Measurements from ENCODE around the gene C2orf42. TPM values are rescaled to one million over a fixed set of nuclear protein-coding genes. Genes with fewer than 3 reads are reported as not detected.

C2orf42 gene
- total and polyA plus RNA-seq, 5 donors = 4.1 to 14.4 (median 12.9) TPM

- Histone ChIP-seq H3K4me1 (ENCODE audit: control insufficient read depth, insufficient read depth, low read length) (peaks cover 2% of the 10 kb centered on the region), H3K9me3 (ENCODE audit: control insufficient read depth, low read length) (no peaks in the 10 kb centered on the region), H3K27me3 (ENCODE audit: control insufficient read depth, insufficient read depth) (no peaks in the 10 kb centered on the region), H3K4me3 (ENCODE audit: low read length) (no peak overlapping the region), H3K27ac (ENCODE audit: low read length) (no peak overlapping the region)
- ATAC-seq (no peak), DNase-seq (no peak)
- intact Hi-C loops (cut with DNase I) = no loop called here
- 33% methylated on average over 1 of the region's 1 CpG for WGBS
Observed at GRCh38 chr2:70128005-70128404, 62.8 kb downstream of the C2orf42 start.

- no peaks in the 10 kb centered on the region for H3K27me3 ChIP-seq (ENCODE audit: control insufficient read depth, insufficient read depth)
- no peak overlapping the region for H3K4me3 ChIP-seq (ENCODE audit: low read length)
- H3K9me3 ChIP-seq (ENCODE audit: control insufficient read depth, low read length) = no peaks in the 10 kb centered on the region
- DNase-seq = no peak
- no peaks in the 10 kb centered on the region for H3K4me1 ChIP-seq (ENCODE audit: control insufficient read depth, insufficient read depth, low read length)
- intact Hi-C loops (cut with DNase I) = no loop called here
- no peak for ATAC-seq
- no peak overlapping the region for H3K27ac ChIP-seq (ENCODE audit: low read length)
- 94% methylated on average over 2 of the region's 2 CpGs for WGBS
Observed at GRCh38 chr2:70126413-70126812, 64.4 kb downstream of the C2orf42 start.

GRCh38 chr2:70125498-70125898 lies 65.3 kb downstream of the C2orf42 start:
- no peaks in the 10 kb centered on the region for H3K4me1 ChIP-seq (ENCODE audit: control insufficient read depth, insufficient read depth, low read length)
- 70% methylated on average over 13 of the region's 13 CpGs for WGBS
- no peak for DNase-seq
- H3K27ac ChIP-seq (ENCODE audit: low read length) = peak overlapping the region; percentile 98
- peak overlapping the region; percentile 72 for H3K4me3 ChIP-seq (ENCODE audit: low read length)
- no peak for ATAC-seq
- H3K27me3 ChIP-seq (ENCODE audit: control insufficient read depth, insufficient read depth) = no peaks in the 10 kb centered on the region
- intact Hi-C loops (cut with DNase I) = no loop called here
- H3K9me3 ChIP-seq (ENCODE audit: control insufficient read depth, low read length) = no peaks in the 10 kb centered on the region

- no peaks in the 10 kb centered on the region for H3K27me3 ChIP-seq (ENCODE audit: control insufficient read depth, insufficient read depth)
- peak; percentile 66 to 72 for ATAC-seq
- DNase-seq = peak; percentile 71 to 89 (median 89)
- no peaks in the 10 kb centered on the region for H3K4me1 ChIP-seq (ENCODE audit: control insufficient read depth, insufficient read depth, low read length)
- H3K9me3 ChIP-seq (ENCODE audit: control insufficient read depth, low read length) = no peaks in the 10 kb centered on the region
- under 1% methylated on average over 36 of the region's 36 CpGs for WGBS
- H3K4me3 ChIP-seq (ENCODE audit: low read length) = peak overlapping the region; percentile 72
- intact Hi-C loops (cut with DNase I) = loop anchor here in 1 of 4 donors (5.0 kb wide), 1 partner anchor 38 kb away; the partner anchor contains the start of gene PCBP1
- peak overlapping the region; percentile 98 for H3K27ac ChIP-seq (ENCODE audit: low read length)
Observed at GRCh38 chr2:70124983-70125480, 65.8 kb downstream of the C2orf42 start.

GRCh38 chr2:70123829-70124116 lies 67.0 kb downstream of the C2orf42 start:
- Histone ChIP-seq H3K27me3 (ENCODE audit: control insufficient read depth, insufficient read depth) (no peaks in the 10 kb centered on the region), H3K27ac (ENCODE audit: low read length) (peak overlapping the region; percentile 98), H3K9me3 (ENCODE audit: control insufficient read depth, low read length) (no peaks in the 10 kb centered on the region), H3K4me1 (ENCODE audit: control insufficient read depth, insufficient read depth, low read length) (no peaks in the 10 kb centered on the region), H3K4me3 (ENCODE audit: low read length) (peak overlapping the region; percentile 72)
- ATAC-seq (no peak), DNase-seq (no peak)
- 16% methylated on average over 11 of the region's 11 CpGs for WGBS
- intact Hi-C loops (cut with DNase I) = loop anchor here in 1 of 4 donors (5.0 kb wide), 1 partner anchor 36 kb away; the partner anchor contains the start of gene PCBP1

GRCh38 chr2:70123051-70123828 lies 67.6 kb downstream of the C2orf42 start:
- ATAC-seq (peak; percentile 68 to 81), DNase-seq (peak; percentile 70 to 86 (median 77))
- H3K4me1 ChIP-seq (ENCODE audit: control insufficient read depth, insufficient read depth, low read length) = no peaks in the 10 kb centered on the region
- intact Hi-C loops (cut with DNase I) = loop anchor here in 1 of 4 donors (5.0 kb wide), 1 partner anchor 36 kb away; the partner anchor contains the start of gene PCBP1
- H3K4me3 ChIP-seq (ENCODE audit: low read length) = no peak overlapping the region
- no peaks in the 10 kb centered on the region for H3K27me3 ChIP-seq (ENCODE audit: control insufficient read depth, insufficient read depth)
- H3K9me3 ChIP-seq (ENCODE audit: control insufficient read depth, low read length) = no peaks in the 10 kb centered on the region
- WGBS = 46% methylated on average over 20 of the region's 20 CpGs
- H3K27ac ChIP-seq (ENCODE audit: low read length) = peak overlapping the region; percentile 98

- ATAC-seq = no peak
- WGBS = 93% methylated on average over 4 of the region's 4 CpGs
- intact Hi-C loops (cut with DNase I) = loop anchor here in 1 of 4 donors (5.0 kb wide), 1 partner anchor 35 kb away; the partner anchor contains the start of gene PCBP1
- no peaks in the 10 kb centered on the region for H3K27me3 ChIP-seq (ENCODE audit: control insufficient read depth, insufficient read depth)
- no peaks in the 10 kb centered on the region for H3K4me1 ChIP-seq (ENCODE audit: control insufficient read depth, insufficient read depth, low read length)
- DNase-seq = no peak
- H3K9me3 ChIP-seq (ENCODE audit: control insufficient read depth, low read length) = no peaks in the 10 kb centered on the region
- no peak overlapping the region for H3K27ac ChIP-seq (ENCODE audit: low read length)
- no peak overlapping the region for H3K4me3 ChIP-seq (ENCODE audit: low read length)
Observed at GRCh38 chr2:70122470-70122869, 68.3 kb downstream of the C2orf42 start.

GRCh38 chr2:70121627-70122372 lies 69.0 kb downstream of the C2orf42 start:
- ATAC-seq (no peak), DNase-seq (no peak)
- Histone ChIP-seq H3K27me3 (ENCODE audit: control insufficient read depth, insufficient read depth) (no peaks in the 10 kb centered on the region), H3K4me1 (ENCODE audit: control insufficient read depth, insufficient read depth, low read length) (no peaks in the 10 kb centered on the region), H3K9me3 (ENCODE audit: control insufficient read depth, low read length) (no peaks in the 10 kb centered on the region), H3K4me3 (ENCODE audit: low read length) (no peak overlapping the region), H3K27ac (ENCODE audit: low read length) (peak overlapping the region; percentile 48)
- WGBS = 56% methylated on average over 6 of the region's 6 CpGs
- intact Hi-C loops (cut with DNase I) = loop anchor here in 1 of 4 donors (5.0 kb wide), 1 partner anchor 34 kb away; the partner anchor contains the start of gene PCBP1

- no peak for ATAC-seq
- Histone ChIP-seq H3K9me3 (ENCODE audit: control insufficient read depth, low read length) (no peaks in the 10 kb centered on the region), H3K4me1 (ENCODE audit: control insufficient read depth, insufficient read depth, low read length) (no peaks in the 10 kb centered on the region), H3K27ac (ENCODE audit: low read length) (peak overlapping the region; percentile 81), H3K4me3 (ENCODE audit: low read length) (no peak overlapping the region), H3K27me3 (ENCODE audit: control insufficient read depth, insufficient read depth) (no peaks in the 10 kb centered on the region)
- intact Hi-C loops (cut with DNase I) = no loop called here
- 43% methylated on average over 4 of the region's 4 CpGs for WGBS
- no peak for DNase-seq
Observed at GRCh38 chr2:70118798-70119454, 71.9 kb downstream of the C2orf42 start.

- H3K4me1 ChIP-seq (ENCODE audit: control insufficient read depth, insufficient read depth, low read length) = no peaks in the 10 kb centered on the region
- H3K9me3 ChIP-seq (ENCODE audit: control insufficient read depth, low read length) = no peaks in the 10 kb centered on the region
- H3K27me3 ChIP-seq (ENCODE audit: control insufficient read depth, insufficient read depth) = no peaks in the 10 kb centered on the region
- WGBS = 59% methylated on average over 2 of the region's 2 CpGs
- no peak overlapping the region for H3K4me3 ChIP-seq (ENCODE audit: low read length)
- intact Hi-C loops (cut with DNase I) = no loop called here
- DNase-seq (no peak), ATAC-seq (no peak)
- no peak overlapping the region for H3K27ac ChIP-seq (ENCODE audit: low read length)
Observed at GRCh38 chr2:70116936-70117552, 73.8 kb downstream of the C2orf42 start.
